RPMI7951 (cell line): ENCODE measurements around the gene TBCD. TPM values are rescaled to one million over a fixed set of nuclear protein-coding genes. Genes with fewer than 3 reads are reported as not detected.
A peak's percentile ranks its signal among the peaks of the same experiment; 100 is the strongest.

Experiments used
- DNase-seq: peaks from one replicate; pipeline ENCODE4 v3.0.0-alpha.2; 2012; ENCODE audit warnings: low read depth
- total RNA-seq: library from RNA; depleted of rRNA; stranded (reverse); fragments of >200 nt; shearing (Covaris generic); gene quantifications from 2 replicates; pipeline ENCODE4 v1.2.3, GENCODE V29; 2014

Gene TBCD
- total RNA-seq, 1 experiment from 2014 or later, result 18.4 TPM

DNA sequence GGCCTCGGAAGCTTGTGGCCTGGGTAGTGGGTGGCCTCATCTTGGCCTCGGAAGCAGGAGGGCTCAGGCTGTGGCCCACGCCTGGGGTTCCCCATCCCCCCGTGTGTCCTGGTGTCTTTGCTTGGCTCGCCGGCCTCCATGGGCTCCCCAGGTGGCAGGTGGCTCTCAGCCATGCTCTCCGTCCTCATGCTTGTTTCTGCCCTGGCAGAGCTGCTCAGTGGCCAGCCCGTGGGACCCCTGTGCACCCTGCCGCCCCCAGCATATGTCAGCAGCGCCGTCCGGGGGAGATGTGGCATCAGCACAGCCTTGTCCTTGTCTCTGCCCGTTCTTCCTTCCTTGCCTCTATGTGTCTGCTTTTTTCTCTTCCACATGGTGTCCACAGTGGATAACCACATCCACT lies 38.5 kb downstream of the TBCD start:
- DNase-seq, result no peak

DNA sequence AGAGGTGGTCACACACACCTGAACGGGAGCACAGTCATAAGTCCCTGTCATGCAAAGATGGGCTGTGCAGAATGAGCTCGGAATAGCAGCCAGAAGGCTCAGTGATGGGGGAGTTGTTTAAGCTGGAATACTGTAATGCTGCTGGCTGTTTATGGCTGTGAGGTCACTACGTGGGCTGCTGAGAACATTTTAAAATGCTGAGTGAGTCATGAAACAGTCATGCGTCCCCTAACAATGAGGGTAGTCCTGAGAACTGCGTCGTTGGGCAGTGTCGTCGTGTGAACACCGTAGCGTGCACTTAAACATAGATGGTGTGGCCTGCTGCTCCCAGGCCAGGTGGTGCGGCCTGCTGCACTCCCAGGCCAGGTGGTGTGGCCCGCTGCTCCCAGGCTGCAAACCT lies 39.7 kb downstream of the TBCD start:
- DNase-seq, result peak; percentile 76

DNA sequence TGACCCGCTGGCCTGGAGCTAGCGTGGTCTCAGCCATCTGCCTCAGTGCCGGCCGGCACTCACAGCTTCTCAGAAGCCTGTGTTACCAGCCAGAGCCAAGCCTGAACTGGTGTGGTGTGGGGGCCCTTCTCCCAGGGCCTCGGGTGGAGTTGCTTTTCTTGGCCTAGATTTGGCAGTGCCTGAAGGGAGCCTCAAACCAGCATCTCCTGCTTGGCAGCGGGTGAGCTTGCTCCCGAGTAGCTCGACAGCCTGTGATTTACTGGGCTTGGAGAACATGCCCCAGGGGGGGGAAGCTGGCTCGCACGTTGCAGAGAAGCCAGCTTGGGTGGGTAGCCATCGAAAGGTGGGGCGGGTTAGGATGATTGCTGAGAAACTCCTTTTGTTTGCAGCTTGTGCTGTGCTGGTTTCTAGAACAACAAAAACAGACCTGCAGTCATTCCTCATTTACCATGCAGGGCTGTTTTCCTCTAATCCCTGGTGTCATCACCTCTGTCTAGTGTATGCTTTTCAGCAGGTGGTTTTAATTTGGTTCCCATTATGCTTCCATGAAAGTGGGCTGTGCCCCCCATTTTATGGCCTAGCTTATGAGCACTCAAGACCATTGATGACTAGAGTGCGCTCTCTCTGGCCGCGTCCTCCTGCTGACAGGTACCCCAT lies 42.2 kb downstream of the TBCD start:
- no peak for DNase-seq

DNA sequence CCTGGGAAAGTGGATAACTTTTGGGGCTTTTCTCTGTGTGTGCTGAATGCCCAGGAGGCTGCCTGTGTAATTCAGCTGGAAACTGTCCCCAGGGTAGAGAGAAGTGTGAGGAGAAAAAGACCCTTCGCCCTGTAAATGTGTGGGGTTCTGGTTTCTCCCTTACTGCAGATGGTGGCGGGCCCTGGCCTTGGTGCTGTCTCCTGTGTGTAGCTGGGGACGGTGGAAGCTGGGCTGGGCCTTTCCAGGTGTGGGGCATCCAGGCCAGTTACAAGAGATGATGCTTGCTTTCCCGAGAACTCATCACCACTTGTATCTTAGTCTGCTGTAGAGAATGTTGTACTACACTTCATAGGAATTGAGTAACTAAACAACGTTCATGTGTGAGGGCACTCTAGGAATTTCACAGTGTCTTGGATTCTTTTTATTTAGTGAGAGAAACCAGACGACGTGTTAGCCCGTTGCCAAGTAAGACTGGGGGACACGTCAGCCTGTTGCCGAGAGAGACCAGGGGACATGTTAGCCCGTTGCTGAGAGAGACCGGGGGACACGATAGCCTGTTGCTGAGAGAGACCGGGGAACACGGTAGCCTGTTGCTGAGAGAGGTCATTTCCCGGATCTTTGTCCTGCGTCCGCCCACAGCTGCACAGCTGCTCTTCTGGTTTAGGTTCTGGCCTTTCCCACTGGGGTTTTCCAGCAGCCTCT lies 43.1 kb downstream of the TBCD start:
- no peak for DNase-seq

DNA sequence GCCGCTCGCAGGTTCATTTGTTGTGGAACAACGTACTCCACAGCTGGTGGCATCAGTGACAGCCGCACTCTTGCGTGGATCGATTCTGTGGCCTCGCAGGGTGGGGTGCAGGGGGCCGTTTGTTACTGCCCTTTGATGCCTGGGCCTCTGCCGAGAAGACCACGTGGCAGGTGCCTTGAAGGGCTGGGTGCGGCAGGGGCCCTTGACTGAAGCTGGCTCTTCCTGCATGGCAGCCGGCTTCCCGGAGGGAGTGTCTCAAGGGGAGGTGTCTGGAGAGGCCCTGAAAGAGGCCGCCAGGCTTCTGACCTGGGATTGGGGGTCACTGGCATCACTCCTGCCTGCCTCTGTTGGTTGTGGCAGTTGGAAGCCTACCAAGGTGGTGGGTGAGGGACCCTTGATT lies 43.8 kb downstream of the TBCD start:
- DNase-seq, result no peak

DNA sequence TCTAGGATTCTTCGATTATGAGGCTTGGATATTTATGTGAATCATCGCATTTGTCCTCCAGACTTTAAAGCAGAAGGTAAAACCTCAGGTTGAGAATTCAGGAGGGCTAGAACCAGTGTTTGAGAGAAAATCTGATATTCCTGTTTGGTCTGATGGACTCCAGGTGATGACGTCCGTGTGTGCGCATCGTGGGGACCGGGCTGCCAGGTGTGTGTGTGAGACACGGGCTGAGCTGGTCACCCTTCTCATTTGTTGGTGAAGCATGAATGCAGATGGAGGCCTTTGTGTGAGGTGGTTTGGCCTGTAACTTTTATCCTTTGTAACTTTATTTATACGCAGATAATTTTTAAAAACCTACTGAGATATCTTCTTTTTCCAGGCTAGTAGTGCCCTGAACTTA lies 45.2 kb downstream of the TBCD start:
- DNase-seq, result no peak

DNA sequence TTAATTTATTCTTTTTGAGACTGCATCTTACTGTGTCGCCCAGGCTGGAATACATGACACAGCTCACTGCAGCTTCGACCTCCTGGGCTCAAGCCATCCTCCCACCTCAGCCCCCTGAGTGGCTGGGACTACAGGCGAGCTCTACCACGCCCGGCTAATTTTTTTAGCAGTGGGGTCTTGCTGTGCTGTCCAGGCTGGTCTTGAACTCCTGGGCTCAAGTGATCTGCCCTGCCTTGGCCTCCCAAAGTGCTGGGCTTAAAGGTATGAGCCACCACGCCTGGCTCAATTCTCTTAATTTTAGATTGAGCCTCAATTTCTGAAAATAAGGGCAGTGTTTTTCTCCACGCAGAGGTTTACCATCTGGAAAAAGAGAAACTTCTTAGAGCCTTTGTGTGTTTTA lies 46.9 kb downstream of the TBCD start:
- DNase-seq, result no peak

DNA sequence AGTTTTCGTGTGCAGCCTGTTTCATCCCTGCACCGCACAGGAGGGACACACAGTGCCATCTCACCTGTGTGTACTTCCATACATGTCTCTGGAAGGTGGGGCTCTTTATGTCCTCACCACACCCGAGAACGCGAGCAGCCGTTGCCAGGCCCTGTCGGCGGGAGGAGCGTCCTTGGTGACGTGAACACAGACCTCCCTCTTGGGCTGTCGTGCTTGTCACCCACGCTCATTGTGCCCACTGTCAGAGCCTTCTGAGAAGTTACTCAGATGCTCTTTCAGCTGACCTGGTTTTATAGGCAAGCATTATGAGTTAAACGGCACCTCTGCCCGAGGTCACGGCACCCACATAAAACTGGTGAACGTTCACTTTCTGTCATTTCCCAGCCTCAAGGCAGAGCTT lies 47.7 kb downstream of the TBCD start:
- DNase-seq, result no peak

DNA sequence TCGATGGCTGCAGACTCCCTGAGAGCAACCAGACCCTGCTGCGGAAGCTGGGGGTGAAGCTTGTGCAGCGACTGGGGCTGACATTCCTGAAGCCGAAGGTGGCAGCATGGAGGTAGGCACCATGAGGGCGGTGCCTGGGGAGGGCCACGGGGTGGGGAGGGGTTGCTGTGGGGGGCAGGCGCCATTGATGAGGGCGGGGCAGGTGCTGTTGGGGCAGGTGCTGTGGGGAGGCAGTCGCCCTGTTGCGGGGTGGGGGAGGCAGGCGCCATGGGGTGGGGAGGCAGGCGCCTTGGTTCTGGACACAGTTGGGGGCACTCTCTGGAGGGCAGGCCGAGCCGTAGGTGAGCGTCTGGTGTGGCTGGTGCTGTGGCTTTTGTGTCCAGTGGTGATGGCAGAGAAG lies 49.0 kb downstream of the TBCD start:
- DNase-seq, result no peak

DNA sequence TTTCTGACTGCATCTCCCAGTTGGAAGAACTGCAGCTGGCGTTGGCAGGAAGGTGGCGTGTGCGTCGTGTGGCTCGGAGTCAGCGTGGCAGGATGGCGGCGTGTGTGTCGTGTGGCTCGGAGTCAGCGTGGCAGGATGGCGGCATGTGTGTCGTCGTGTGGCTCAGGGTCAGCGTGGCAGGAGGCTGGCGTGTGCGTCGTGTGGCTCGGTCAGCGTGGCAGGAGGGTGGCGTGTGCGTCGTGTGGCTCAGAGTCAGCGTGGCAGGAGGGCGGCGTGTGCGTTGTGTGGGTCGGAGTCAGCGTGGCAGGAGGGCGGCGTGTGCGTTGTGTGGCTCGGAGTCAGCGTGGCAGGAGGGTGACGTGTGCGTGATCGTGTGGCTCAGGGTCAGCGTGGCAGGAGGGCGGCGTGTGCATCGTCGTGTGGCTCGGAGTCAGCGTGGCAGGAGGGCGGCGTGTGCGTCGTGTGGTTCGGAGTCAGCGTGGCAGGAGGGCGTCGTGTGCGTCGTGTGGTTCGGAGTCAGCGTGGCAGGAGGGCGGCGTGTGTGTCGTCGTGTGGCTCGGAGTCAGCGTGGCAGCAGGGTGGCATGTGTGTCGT lies 49.6 kb downstream of the TBCD start:
- no peak for DNase-seq

DNA sequence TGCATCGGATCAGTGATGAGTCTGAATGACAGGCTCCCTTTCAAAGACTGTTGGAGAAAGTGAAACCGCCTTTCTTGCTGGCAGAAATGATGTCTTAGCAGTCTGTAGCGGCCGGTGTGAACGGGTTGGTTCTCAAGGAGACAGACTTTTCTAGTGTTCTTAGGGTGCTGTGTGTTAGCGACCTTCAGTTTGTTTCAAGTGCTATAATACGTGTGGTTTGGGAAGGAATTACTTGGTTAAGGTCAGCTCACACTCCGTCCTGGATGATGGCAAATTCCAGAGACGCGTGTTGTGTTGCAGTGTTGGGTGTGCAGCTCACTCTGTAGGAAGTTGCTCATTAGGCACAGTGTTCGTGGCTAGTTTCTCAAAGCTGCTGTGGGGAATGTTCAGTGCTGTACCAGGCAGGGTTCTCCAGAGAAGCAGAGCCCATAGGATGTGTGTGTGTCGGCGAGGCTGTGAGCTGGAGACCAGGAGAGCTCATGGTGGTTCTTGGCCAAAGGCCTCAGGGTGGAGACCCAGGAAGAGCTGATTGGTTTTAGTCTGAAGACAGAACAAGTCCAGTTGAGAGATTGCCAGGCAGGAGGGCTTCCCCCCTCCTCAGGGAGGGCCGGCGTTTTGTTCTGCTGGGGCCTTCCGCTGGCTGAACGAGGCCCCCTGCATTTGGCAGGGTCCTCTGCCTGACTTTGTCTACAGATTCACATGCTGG lies 50.4 kb downstream of the TBCD start:
- no peak for DNase-seq

DNA sequence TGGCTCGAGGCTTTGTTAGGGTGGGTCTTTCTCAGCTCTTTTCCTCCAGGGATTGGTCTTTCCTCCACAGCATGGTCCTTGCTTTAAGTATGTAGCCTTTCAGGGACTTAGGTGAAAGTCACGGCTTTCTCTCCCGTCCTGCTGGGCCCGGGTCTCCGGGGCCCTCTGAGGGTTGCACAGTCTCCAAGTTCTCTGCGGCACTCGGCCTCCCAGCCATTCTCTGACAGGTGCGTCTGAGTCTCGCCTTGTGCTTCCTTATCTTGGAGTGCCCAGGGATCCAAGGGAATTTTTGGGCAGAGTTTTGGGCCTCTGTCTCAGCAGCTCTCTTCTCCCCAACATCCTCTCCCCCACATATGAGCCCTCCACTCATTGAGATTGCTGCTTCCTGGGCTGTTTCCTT lies 51.3 kb downstream of the TBCD start:
- DNase-seq, result no peak

DNA sequence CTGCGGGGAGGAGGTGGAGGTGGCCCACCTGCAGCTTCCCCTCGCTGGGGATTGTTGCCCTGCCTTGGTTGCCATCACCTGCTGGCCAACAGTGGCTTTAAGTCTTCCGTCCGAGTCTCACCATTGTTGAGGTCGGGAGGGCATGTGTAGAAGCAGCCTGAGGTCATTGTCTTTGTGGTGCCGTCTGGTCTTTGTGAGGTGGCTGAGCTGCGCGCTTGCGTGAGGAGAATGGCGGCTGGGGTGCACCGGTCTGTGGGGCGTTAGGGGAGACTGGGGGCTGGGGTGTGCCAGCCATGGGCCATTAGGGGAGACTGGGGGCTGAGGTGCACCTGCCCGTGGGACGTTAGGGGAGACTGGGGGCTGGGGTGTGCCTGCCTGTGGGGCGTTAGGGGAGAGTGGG lies 51.7 kb downstream of the TBCD start:
- DNase-seq, result no peak

DNA sequence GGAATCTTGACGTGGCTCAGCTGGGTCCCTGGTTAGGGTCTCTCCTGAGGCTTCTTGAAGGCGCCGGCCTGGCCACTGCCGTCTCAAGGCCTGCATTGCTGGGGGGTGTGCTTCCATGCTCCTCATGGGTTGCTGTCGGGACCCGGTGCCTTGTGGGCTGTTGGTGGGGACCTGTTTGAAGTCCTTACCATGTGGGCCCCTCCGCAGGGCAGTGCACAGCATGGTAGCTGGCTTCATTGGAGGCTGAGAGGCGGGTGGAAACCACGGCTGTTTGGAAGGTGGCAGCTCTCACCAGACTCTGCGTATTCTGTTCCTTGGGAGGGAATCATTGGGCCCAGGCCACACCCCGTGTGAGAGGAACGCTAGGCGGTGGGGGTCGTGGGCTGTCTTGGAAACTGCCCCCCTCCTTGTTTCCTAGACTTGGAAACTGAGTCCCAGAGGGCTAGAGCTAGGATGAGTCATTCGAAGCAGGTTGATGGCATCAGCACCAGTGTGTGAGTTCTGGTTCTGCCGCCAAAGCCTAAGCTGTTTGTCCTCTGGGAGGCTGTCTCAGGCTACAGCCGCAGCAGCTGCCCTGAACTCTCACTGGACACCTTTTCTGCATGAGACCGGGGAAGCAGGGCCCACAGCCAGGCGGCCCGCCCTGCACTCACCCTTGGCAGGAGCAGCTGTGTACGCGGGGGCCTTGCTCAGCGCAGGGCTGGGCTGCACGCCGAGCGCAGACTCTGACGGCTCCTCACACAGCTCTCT lies 52.8 kb downstream of the TBCD start:
- DNase-seq, result no peak

DNA sequence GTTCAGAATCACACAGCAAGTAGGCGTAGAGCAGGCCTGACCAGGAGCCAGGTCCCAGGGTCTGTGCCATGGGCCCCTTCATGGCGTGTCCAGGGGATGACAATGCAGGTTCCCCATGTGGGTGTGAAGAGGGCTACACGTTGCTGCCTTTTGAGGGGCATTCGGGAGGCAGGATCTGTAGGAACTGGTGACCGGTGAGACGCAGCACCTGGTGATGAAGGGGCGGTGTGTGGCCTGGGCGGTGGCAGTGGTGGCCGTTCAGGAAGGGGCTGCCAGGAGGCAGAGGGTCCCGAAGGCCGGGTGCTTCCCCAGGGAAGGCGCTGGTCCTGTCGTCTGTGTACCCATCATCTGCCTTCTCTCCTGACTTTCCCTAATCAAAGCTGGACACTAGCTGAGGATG lies 53.4 kb downstream of the TBCD start:
- DNase-seq, result no peak

DNA sequence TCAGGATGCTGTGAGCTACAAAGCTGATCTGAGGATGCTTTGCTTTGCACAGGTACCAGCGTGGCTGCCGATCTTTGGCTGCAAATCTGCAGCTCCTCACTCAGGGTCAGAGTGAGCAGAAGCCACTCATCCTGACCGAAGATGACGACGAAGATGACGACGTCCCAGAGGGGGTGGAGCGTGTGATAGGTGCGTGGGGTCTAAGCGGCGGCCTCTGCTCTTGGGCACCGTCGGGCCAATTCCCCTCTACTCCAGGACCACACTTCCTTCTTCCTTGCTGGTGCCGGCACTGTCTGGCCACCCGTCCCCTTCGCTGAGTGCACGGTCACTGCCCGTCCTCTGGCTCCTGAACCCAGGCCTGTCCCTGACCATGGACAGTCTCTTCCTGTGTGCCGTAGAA lies 54.0 kb downstream of the TBCD start:
- no peak for DNase-seq

DNA sequence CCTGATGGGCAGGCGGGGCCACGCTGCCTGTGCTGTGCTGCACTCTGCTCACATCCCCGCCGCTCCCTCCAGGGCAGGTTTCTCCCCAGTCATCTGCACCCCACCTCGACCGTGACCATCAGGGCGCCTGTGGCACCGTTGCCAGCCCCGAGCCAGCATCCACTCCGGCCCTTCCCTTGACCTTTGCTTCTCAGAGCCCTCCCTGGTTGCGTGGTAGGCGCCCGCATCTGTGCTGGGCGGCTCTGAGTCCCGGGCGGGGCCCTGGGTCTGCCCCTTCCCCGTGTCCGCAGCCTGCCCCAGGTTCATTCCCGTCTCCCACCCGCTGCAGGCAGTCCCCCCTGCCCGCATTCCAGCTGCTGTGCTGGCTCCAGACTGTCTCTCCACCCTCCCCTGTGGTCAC lies 54.8 kb downstream of the TBCD start:
- DNase-seq, result no peak

DNA sequence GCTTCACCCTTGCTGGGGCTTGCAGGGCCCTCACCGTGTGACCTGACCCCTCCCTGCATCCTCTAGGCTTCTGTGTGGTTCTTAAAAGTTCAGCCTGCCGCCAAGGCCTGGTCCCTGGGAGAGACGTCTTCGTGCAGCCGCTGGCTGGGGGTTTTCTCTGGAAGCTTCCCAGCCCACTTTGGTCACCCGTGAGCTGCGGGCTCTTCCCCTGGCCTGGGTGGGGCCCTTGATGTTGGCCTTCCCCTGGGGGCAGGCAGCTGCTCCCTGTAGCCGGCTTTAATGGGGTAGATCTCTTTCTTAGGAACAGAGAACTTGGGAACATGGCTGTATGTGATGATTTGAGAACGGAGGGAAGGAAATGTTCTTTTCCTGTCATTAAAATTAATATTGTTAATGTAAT lies 55.2 kb downstream of the TBCD start:
- DNase-seq, result no peak

DNA sequence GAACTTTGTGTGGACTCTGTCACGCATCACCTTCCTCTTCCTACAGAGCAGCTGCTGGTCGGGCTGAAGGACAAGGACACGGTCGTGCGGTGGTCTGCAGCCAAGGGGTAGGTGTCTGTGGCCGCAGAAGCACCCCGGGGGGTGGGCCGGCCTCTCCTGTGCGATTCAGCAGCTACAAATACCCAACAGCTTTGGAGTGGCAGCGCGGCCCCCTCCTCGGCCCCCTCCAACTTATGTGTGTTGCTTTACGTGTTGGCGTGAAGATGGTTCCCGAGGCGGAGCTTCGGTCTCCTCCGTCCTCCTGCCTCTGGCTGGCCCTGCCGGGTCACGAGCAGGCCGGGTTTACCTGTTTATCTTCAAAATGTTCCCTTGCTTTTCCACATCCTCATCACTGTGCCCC lies 55.7 kb downstream of the TBCD start:
- DNase-seq, result no peak

DNA sequence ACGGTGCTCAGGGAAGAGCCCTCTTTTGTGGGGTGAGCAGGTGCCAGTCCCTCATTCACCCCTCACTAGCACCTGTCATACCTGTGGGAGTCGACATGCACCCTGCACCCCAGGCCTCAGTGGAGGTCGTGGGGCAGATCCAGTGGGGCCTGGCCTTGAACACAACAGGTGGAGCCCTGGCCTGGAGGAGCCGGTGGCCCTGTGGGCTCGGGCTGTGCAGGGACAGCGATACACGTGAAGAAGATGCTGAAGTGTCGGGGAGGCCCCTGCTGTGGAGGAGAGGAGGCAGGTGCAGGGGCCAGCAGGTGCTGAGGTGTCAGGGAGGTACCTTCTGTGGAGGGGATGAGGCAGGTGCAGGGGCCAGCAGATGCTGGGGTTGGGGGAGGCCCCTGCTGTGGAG lies 56.1 kb downstream of the TBCD start:
- DNase-seq, result no peak

DNA sequence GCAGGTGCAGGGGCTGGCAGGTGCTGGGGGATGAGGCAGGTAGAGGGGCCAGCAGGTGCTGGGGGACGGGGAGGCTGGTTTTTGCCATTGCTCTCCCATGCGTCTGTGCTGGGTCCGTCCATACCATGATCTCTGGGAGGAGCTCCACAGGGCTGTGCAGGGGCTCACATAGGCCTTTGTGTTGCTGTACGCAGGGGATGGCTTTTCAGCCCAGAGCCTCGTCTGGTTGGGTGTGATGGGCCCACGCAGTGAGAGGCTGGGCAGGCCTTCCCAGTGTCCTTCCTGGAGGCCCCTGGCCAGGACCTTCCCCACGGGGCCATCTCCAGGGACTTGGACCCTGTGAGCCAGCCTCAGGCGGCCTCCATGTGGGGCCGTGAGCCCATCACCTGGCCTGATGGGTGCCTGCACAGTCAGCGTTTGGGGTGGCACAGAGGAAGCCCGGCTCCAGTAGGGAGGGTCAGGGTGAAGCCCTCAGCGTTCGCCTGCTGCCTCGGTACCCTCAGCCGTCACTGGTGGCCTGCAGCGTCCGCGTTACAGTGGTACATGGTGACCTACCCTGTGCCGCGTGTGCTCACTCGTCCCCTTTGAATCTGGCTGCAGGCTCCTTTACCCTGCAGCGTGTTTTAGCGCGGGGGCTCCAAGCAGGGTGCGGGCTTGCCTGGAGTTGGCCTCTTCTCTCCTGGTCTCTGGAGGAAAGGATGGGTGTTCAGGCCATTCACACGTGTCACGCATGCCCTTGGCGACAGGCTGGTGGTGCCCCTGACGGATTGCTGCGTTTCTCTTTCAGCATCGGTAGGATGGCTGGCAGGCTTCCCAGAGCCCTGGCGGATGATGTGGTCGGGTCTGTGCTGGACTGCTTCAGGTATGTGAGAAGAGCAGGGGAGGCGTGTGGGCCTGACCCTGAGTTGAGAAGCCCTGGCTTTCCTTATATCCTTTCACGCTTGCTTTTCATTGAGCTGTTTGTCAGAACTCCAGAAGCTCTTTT lies 57.3 kb downstream of the TBCD start:
- no peak for DNase-seq
